Ecto neural progenitor cell (in vitro differentiated cells): ENCODE measurements around the gene SYT6.
"Not testable (repeated sequence)": the region's sequence is repeated elsewhere in the genome, so short reads cannot be mapped to it uniquely, and the experiment has no call there.

Source experiments
- DNase-seq: peaks from one replicate; pipeline ENCODE4 v3.0.0-alpha.2; 2018; ENCODE audit warnings: low spot score

SYT6 gene

DNA sequence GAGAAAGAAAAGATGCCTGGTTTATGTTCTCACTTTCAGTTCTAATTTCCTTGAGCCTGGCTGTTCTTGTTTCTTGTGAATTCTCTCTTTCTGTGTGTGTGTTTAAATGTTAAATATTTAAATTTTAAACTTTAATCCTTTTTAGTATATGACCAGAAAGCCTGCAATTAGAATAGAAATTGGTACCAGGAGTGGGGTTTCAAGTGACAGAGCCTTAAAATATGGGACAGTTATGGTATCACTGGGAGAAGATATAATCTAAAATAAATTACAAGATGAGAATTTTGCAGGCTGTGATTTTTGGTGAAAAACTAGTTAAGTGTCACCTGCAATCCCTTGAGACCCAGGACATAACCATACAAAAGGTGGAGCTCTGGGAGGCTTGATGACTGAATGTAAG is 81.4 kb downstream of the SYT6 start:
- no peak for DNase-seq

DNA sequence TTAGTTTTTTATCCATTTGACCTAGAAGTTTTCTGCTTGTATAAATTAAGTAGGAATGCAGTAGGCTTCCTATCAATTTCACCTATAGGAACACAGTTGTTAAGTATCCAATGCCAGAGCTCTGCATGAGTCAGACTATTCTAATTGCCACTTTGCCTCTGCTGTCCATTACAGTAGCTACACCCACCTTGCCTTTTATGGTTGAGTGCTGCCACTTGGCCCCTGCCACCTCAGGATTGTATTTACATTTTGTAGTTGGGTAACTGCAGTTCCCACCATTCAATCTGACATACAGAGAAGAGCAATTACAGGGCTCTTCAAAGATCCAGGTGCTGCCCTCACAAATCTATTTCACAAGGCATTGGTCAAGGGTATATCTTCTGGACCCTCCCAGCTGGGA is 83.9 kb downstream of the SYT6 start:
- not testable (repeated sequence) for DNase-seq

DNA sequence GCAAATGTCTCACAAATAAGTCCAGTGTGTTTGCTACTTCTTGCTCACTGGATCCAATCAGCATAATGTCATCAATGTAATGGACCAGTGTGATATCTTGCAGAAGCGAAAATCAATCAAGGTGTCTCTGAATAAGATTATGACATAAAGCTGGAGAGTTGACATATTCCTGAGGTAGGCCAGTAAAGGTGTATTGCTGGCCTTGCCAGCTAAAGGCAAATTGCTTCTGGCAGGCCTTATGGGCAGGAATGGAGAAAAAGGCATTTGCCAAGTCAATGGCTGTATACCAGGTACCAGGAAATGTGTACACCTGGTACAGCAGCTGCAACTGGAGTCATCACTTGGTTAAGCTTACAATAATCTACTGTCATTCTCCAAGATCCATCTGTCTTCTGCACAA is 85.0 kb downstream of the SYT6 start:
- not testable (repeated sequence) for DNase-seq

DNA sequence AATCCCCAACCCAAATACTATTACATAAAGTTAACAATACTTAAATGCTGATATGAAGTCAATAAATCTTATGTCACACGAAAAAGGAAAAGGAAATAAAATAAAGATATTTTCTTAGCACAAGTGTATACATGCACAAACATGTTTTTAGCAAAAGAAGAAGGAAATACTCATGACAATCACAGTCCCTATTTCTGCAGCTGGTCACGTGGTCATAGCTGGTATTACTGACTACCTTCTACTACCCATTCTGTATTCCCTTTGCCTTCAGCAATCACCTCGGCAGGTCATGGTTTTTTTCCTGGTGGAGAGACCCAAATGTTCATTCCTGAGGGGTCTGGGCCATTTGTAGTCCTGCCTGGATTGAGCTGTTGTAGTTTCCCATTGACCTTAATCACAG is 88.0 kb downstream of the SYT6 start:
- DNase-seq, result not testable (repeated sequence)

DNA sequence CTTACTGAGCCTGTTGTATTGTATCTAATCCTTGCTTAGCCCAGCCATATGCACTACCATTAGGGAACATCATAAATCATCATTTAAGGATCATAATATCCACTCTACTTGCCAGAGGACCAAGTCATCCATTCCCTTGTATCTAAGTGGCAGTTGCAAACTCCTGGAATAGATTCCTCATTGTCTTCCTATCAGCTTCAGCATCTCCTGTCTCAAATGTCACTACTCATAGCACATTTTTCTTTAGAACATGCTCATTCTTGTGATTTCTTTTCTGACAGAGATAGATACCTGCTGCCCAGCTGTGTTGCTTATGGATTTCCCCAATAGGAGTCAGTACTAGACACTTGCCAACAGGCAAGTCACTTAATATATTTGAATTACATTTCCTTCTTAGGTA is 90.1 kb downstream of the SYT6 start:
- no peak for DNase-seq

DNA sequence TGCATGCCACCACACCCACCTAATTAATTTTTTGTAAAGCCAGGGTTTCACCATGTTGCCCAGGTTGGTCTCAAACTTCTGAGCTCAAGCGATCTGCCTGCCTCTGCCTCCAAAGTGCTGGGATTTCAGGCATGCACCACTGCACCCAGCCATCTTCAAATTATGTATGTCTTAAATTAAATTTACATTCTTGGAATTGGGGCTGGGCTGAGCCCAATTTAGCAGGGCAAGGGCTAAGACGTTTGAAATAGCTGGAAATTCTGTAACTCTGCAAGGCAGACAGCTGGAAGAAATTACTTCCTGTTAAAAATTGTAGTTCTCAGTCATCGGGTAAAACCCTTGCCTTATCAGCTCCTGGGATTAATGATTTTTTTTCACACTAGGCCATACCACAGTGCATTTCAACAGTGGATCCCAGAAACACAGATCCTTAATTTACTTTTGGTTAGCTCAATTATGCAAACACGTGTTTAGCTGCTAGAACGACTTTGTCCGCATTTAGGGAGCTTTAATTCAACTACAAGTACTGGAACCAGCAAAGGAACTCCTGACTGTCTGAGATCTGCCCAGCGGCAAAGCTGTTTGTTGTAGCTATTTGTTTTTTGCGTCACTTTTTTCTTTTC is 91.1 kb downstream of the SYT6 start:
- no peak for DNase-seq

DNA sequence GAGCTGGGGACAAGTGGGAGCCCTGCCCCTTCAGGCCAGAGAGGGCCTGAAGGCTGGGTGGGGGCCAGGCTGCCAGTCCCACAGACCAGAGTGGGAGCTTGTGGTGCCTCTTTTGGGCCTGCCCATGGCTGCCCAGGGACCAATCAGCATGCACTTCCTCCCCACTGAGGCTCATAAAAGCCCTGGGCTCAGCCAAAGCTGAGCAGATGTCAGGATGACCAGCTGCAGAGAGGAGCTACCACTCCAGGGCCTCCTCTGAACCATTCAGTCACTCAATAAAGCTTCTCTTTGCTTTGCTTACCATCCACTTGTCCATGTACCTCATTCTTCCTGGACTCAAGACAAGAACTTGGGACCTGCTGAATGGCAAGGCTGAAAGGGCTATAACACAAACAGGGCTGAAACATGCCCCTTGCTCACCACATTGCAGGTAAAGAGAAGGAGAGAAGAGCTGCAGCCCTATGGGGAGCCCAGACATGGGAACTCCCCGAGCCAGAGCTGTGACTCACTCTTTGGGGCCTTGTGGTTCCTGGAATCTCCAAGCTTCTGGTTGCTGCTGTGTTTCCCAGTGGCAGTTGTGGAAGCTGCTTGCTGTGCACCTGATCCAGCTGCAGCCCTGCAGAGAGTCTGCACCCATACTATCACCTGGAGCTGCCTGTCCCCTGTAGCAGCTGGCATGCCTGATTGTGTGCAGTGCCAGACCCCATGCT is 92.4 kb downstream of the SYT6 start:
- no peak for DNase-seq

DNA sequence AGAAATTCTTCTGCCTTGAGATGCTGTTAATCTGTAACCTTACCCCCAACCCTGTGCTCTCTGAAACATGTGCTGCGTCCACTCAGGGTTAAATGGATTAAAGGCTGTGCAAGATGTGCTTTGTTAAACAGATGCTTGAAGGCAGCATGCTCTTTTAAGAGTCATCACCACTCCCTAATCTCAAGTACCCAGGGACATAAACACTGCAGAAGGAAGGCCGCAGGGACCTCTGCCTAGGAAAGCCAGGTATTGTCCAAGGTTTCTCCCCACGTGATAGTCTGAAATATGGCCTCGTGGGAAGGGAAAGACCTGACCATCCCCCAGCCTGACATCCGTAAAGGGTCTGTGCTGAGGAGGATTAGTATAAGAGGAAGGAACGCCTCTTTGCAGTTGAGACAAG is 95.4 kb downstream of the SYT6 start:
- DNase-seq, result not testable (repeated sequence)

DNA sequence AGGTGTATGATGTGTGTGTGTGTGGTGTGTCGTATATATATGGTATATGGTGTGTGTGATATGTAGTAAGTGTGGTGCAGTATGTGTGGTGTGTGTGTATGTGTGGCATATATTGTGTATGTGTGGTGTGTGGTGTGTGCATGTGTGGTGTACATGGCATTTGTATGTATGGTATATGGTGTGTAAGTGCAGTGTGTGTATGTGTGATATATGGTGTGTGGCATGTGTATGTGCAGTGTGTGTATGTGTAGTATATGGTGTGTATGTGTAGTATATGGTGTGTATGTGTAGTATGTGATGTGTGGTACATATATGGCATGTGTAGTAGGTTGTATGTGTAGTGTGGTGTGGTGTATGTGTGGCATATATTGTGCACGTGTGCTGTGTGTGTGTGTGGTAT is 99.5 kb downstream of the SYT6 start:
- no peak for DNase-seq

DNA sequence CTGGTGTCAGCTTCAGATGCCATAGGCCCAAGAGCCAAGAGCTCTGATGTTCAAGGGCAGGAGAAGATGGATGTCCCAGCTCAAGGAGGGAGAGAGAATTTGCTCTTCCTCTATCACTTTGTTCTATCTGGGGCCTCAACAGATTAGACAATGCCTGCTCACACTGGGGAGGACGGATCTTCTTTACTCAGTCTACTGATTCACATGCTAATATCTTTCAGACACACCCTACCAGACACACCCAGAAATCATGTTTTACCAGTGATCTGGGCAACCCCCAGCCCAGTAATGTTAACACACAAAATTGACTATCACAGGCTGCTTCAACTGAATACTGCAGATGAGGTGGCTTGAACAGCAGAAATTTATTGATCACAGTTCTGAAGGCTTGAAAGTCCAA is 105.4 kb downstream of the SYT6 start:
- DNase-seq, result no peak

DNA sequence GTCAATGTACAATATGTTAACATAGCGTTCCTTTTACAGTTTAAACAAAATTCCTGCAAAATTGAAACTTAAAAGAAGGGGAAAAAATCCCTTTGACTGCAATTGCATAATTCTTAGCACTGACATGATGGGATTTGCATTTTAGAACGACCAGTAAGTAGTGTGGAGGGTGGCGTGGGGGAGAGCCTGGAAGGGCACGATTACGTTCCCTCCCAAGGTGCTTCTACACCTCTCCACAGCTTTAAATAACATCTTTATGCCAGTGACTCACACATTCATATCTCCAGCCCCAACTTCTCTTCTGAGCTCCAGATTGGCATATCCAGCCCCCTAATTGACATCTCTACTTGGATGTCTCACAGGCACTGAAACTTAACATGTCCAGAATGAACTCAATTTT is 110.1 kb downstream of the SYT6 start:
- DNase-seq, result no peak

DNA sequence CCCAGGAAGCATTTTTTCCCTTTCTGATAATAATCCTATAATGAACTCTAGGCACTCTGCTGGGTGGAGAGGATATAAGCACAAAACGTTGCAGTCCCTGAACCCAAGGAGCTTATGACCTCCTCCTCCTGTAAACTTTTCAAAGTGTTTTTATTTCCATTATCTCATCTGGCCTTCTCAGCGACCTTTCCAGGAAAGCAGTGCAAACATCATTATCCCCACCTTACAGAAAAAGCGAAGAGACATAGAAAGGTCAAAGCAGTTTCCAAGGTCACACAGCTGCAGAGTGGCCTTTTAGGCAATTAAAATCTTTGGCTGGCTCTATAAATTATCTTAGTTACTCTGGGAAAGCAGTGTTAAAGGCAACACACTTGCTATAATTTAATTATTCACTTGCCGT is 110.6 kb downstream of the SYT6 start:
- DNase-seq, result no peak

DNA sequence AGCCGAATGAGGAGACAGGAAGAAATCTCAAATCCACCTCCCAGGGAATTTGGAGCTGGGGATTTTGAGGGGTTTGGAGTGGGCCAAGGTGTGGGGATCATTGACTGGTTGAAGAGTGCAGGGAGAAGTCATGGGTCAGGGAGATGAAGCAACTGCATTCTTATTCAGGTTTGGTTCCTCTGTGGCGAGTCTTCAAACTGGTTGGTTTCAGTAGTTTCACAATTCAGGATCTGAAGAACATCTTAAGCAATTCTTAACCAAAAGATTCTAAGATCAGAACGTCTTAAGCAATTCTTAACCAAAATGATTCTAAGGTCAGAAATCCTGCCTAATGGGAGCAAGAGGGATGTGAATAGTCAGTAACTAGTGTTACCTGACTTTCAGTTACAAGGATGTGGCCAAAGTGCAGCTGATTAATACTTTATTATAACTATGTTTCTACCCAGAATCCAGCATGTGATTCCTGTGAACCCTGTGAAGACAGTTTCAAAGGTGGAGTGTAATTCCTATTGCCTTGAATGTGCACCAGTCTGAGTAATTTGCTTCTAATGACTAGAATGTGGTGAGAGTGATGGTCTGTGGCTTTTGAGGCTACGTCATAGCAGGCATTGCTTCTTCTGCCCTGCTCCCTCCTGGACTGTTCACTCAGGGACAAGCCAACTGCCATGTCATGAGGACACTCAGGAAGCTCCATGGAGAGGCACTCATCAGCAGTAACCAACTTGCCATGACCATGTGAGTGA is 113.2 kb downstream of the SYT6 start:
- no peak for DNase-seq
